ENCODE data around the gene CCDC12. TPM values are rescaled to one million over a fixed set of nuclear protein-coding genes. Genes with fewer than 3 reads are reported as not detected.
A peak's percentile ranks its signal among the peaks of the same experiment; 100 is the strongest.

CCDC12 gene
- total and polyA plus RNA-seq, 2 of the 13 experiments (the other 11 are each of a cell fraction or from before 2014, with no cell fraction given), result 30.1 to 49.5 TPM

DNA sequence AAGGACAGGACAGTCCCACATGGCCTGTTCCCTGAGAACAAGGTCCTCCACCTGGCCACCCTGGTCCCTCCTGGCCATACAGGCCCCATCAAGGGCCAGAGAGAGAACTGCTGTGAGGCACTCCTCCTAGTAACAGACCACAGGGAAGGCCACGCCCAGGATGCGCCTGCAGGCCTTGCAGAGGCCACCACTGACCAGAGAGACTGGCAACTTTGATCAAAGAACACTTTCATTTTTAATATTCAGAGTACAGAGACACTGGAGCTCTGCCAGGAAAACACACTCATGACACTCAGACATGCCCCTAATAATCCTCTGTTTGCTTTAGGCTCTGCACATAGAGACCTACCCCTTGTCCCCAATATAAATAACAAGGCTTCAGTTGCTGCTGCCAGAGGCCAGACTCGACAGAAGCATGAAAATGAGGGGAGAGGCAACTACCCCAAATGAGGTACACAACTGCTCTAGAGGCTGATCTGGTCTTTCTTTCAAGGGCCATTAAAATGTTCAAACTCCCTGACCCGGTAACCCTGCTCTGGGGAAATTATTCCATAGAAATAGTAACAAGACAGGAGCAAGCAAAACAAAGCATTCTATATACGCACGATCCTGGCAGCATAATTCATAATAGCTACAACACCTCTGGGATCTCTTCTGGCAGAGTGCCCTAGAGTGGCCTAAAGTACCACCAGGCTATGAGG is 44.8 kb downstream of the CCDC12 start (continued):
- TF ChIP-seq SATB2 (CRISPR knock-in tag; IDR thresholded peaks at IDR 0.05) (0 out of 2 replicates have a peak, but pooled peaks have one; percentile 35), ISX (CRISPR knock-in tag; conservative IDR thresholded peaks at IDR 0.05) (no peak), SAP130 (CRISPR knock-in tag; IDR thresholded peaks at IDR 0.05; ENCODE audit: low read depth) (peak; percentile 51; the same call in 1 of the 2 replicates), MED1 (CRISPR knock-in tag; IDR thresholded peaks at IDR 0.05) (peak; percentile 45; the same call in 1 of the 2 replicates), PPARG (CRISPR knock-in tag; conservative IDR thresholded peaks at IDR 0.05) (peak; percentile 33; the same call in 1 of the 2 replicates), TAF1 (CRISPR knock-in tag; IDR thresholded peaks at IDR 0.05) (0 out of 2 replicates have a peak, but pooled peaks have one; percentile 4), PITX1 (CRISPR knock-in tag; IDR thresholded peaks at IDR 0.05) (peak; percentile 81), ERF (CRISPR knock-in tag; IDR thresholded peaks at IDR 0.05) (no peak), ZMYM3 (CRISPR knock-in tag; IDR thresholded peaks at IDR 0.05) (no peak), SALL1 (CRISPR knock-in tag; IDR thresholded peaks at IDR 0.05) (peak; percentile 75; the same call in 1 of the 2 replicates)
- TF ChIP-seq, protein P1, sequence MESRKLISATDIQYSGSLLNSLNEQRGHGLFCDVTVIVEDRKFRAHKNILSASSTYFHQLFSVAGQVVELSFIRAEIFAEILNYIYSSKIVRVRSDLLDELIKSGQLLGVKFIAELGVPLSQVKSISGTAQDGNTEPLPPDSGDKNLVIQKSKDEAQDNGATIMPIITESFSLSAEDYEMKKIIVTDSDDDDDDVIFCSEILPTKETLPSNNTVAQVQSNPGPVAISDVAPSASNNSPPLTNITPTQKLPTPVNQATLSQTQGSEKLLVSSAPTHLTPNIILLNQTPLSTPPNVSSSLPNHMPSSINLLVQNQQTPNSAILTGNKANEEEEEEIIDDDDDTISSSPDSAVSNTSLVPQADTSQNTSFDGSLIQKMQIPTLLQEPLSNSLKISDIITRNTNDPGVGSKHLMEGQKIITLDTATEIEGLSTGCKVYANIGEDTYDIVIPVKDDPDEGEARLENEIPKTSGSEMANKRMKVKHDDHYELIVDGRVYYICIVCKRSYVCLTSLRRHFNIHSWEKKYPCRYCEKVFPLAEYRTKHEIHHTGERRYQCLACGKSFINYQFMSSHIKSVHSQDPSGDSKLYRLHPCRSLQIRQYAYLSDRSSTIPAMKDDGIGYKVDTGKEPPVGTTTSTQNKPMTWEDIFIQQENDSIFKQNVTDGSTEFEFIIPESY (CRISPR knock-in tag; IDR thresholded peaks at IDR 0.05), result peak; percentile 69; the same call in 1 of the 2 replicates
- TF ChIP-seq, protein P2, sequence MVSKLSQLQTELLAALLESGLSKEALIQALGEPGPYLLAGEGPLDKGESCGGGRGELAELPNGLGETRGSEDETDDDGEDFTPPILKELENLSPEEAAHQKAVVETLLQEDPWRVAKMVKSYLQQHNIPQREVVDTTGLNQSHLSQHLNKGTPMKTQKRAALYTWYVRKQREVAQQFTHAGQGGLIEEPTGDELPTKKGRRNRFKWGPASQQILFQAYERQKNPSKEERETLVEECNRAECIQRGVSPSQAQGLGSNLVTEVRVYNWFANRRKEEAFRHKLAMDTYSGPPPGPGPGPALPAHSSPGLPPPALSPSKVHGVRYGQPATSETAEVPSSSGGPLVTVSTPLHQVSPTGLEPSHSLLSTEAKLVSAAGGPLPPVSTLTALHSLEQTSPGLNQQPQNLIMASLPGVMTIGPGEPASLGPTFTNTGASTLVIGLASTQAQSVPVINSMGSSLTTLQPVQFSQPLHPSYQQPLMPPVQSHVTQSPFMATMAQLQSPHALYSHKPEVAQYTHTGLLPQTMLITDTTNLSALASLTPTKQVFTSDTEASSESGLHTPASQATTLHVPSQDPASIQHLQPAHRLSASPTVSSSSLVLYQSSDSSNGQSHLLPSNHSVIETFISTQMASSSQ (IDR thresholded peaks at IDR 0.05; ENCODE audit: low read depth), result no peak
- TF ChIP-seq, protein P2 (CRISPR knock-in tag; IDR thresholded peaks at IDR 0.05; ENCODE audit: borderline replicate concordance), result 0 out of 2 replicates have a peak, but pooled peaks have one; percentile 20
- TF ChIP-seq, protein P3, sequence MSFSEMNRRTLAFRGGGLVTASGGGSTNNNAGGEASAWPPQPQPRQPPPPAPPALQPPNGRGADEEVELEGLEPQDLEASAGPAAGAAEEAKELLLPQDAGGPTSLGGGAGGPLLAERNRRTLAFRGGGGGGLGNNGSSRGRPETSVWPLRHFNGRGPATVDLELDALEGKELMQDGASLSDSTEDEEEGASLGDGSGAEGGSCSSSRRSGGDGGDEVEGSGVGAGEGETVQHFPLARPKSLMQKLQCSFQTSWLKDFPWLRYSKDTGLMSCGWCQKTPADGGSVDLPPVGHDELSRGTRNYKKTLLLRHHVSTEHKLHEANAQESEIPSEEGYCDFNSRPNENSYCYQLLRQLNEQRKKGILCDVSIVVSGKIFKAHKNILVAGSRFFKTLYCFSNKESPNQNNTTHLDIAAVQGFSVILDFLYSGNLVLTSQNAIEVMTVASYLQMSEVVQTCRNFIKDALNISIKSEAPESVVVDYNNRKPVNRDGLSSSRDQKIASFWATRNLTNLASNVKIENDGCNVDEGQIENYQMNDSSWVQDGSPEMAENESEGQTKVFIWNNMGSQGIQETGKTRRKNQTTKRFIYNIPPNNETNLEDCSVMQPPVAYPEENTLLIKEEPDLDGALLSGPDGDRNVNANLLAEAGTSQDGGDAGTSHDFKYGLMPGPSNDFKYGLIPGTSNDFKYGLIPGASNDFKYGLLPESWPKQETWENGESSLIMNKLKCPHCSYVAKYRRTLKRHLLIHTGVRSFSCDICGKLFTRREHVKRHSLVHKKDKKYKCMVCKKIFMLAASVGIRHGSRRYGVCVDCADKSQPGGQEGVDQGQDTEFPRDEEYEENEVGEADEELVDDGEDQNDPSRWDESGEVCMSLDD (CRISPR knock-in tag; IDR thresholded peaks at IDR 0.05; ENCODE audit: borderline replicate concordance), result 0 out of 2 replicates have a peak, but pooled peaks have one; percentile 26
- TF ChIP-seq, protein P4, sequence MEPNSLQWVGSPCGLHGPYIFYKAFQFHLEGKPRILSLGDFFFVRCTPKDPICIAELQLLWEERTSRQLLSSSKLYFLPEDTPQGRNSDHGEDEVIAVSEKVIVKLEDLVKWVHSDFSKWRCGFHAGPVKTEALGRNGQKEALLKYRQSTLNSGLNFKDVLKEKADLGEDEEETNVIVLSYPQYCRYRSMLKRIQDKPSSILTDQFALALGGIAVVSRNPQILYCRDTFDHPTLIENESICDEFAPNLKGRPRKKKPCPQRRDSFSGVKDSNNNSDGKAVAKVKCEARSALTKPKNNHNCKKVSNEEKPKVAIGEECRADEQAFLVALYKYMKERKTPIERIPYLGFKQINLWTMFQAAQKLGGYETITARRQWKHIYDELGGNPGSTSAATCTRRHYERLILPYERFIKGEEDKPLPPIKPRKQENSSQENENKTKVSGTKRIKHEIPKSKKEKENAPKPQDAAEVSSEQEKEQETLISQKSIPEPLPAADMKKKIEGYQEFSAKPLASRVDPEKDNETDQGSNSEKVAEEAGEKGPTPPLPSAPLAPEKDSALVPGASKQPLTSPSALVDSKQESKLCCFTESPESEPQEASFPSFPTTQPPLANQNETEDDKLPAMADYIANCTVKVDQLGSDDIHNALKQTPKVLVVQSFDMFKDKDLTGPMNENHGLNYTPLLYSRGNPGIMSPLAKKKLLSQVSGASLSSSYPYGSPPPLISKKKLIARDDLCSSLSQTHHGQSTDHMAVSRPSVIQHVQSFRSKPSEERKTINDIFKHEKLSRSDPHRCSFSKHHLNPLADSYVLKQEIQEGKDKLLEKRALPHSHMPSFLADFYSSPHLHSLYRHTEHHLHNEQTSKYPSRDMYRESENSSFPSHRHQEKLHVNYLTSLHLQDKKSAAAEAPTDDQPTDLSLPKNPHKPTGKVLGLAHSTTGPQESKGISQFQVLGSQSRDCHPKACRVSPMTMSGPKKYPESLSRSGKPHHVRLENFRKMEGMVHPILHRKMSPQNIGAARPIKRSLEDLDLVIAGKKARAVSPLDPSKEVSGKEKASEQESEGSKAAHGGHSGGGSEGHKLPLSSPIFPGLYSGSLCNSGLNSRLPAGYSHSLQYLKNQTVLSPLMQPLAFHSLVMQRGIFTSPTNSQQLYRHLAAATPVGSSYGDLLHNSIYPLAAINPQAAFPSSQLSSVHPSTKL (CRISPR knock-in tag; IDR thresholded peaks at IDR 0.05), result peak; percentile 26; the same call in 1 of the 2 replicates
